Measurements from ENCODE around the gene STS. TPM values are rescaled to one million over a fixed set of nuclear protein-coding genes. Genes with fewer than 3 reads are reported as not detected.

STS gene, protein sequence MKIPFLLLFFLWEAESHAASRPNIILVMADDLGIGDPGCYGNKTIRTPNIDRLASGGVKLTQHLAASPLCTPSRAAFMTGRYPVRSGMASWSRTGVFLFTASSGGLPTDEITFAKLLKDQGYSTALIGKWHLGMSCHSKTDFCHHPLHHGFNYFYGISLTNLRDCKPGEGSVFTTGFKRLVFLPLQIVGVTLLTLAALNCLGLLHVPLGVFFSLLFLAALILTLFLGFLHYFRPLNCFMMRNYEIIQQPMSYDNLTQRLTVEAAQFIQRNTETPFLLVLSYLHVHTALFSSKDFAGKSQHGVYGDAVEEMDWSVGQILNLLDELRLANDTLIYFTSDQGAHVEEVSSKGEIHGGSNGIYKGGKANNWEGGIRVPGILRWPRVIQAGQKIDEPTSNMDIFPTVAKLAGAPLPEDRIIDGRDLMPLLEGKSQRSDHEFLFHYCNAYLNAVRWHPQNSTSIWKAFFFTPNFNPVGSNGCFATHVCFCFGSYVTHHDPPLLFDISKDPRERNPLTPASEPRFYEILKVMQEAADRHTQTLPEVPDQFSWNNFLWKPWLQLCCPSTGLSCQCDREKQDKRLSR
- polyA plus RNA-seq (2013, experiment 1 of 2) = 2.1 TPM
- 2.1 TPM for polyA plus RNA-seq (2013, experiment 2 of 2)

DNA sequence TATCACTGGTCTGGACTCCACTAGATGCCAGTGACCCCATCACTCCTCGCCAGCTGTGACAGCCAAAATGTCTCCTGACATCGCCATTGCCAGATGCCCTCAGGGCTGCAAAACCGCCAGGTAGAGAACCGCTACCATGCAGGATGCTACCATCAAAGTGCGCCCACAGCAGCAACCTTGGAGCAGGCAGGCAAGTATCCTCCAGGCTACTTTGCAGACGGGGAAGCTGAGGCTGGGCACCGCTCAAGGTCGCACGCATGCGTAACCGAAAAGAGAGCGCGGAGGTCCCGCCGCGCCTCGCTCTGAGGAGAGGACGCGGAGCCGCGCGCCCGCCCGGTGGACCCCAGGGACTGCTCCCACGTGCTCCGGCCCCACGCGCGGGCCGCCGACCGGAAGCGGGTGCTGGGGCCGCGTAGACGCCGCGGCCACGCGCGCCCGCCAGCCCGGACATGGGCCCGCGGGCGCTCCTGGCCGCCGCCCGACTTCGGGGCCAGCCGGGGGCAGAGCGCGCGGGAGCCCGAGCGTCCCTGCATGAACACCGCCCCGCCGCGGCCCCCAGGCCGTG is at the start of gene STS:
Gene STS (plus strand): TSS at position 300 of the 565 bp plus-strand sequence. CDS start 105,488 bp downstream, outside the sequence.
- Histone ChIP-seq H3K4me3 (ENCODE audit: low read length) (peak within 1 kb of the TSS; percentile 61), H4K8ac (ENCODE audit: low read depth, low read length) (no peak within 1 kb of the TSS), H3K4ac (ENCODE audit: low read depth, low read length) (no peak within 1 kb of the TSS), H3K79me2 (ENCODE audit: control insufficient read depth, insufficient read depth, low read length) (no peaks in the 10 kb centered on the region), H3K4me1 (ENCODE audit: control insufficient read depth, low read depth, low read length) (no peaks in the 10 kb centered on the region), H3K56ac (ENCODE audit: low read length) (peak within 1 kb of the TSS; percentile 89), H4K5ac (ENCODE audit: low read length) (no peak within 1 kb of the TSS), H3K27ac (ENCODE audit: low read depth, low read length) (peak within 1 kb of the TSS; percentile 66), H2BK120ac (ENCODE audit: low read depth, low read length) (no peak within 1 kb of the TSS), H3K79me1 (ENCODE audit: low read length) (no peaks in the 10 kb centered on the region), H3K36me3 (ENCODE audit: control insufficient read depth, insufficient read depth, low read length) (no peaks in the 10 kb centered on the region), H3K9ac (ENCODE audit: low read length) (peak within 1 kb of the TSS; percentile 79), H3K23ac (ENCODE audit: low read length) (no peak within 1 kb of the TSS), H2AK5ac (ENCODE audit: low read length) (no peak within 1 kb of the TSS), H3K4me2 (ENCODE audit: low read length) (peak within 1 kb of the TSS; percentile 67), H2BK5ac (ENCODE audit: low read length) (no peak within 1 kb of the TSS), H2BK15ac (replicated peaks; ENCODE audit: low read depth) (no peak within 1 kb of the TSS), H3K27me3 (ENCODE audit: insufficient read depth, low read length, poor library complexity) (no peaks in the 10 kb centered on the region), H3K18ac (ENCODE audit: low read length) (peak within 1 kb of the TSS; percentile 90)
- no CpG with 5 or more reads among the region's 61 CpGs for WGBS (ENCODE audit: extremely low coverage, insufficient coverage, low lambda C conversion rate)
- DNase-seq = peak; percentile 46

DNA sequence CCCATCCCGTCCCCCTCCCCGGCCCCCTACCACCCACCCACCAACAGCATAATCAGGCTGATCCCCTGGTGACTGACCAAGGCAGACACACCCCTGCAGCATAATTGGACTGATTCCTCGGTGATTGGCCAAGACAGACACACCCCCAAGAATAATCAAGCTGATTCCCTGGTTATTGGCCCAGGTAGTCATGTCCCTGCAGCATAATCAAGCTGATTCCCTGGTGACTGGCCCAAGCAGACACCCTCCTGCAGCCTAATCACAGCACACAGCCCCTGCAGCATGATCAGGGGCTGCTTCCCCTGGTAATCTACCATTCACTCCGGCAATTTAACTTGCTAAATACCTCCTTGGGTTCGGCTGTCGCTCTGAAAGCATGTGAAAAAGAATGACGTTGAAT is 47.5 kb upstream of the STS start:
- no peaks in the 10 kb centered on the region for H3K79me1 ChIP-seq (ENCODE audit: low read length)
- H3K4me3 ChIP-seq (ENCODE audit: low read length) = no peak overlapping the region
- no peak overlapping the region for H4K8ac ChIP-seq (ENCODE audit: low read depth, low read length)
- H3K56ac ChIP-seq (ENCODE audit: low read length) = no peak overlapping the region
- no peak overlapping the region for H2AK5ac ChIP-seq (ENCODE audit: low read length)
- no peak overlapping the region for H2BK120ac ChIP-seq (ENCODE audit: low read depth, low read length)
- H3K4me2 ChIP-seq (ENCODE audit: low read length) = no peak overlapping the region
- no CpG with 5 or more reads among the region's 7 CpGs for WGBS (ENCODE audit: extremely low coverage, insufficient coverage, low lambda C conversion rate)
- H4K5ac ChIP-seq (ENCODE audit: low read length) = no peak overlapping the region
- no peak overlapping the region for H3K27ac ChIP-seq (ENCODE audit: low read depth, low read length)
- peak; percentile 43 for DNase-seq
- H3K79me2 ChIP-seq (ENCODE audit: control insufficient read depth, insufficient read depth, low read length) = no peaks in the 10 kb centered on the region
- peak overlapping the region; percentile 31 for H3K4ac ChIP-seq (ENCODE audit: low read depth, low read length)
- no peak overlapping the region for H3K23ac ChIP-seq (ENCODE audit: low read length)
- no peak overlapping the region for H2BK15ac ChIP-seq (replicated peaks; ENCODE audit: low read depth)
- no peak overlapping the region for H3K9ac ChIP-seq (ENCODE audit: low read length)
- no peak overlapping the region for H3K18ac ChIP-seq (ENCODE audit: low read length)
- no peak overlapping the region for H2BK5ac ChIP-seq (ENCODE audit: low read length)
- H3K4me1 ChIP-seq (ENCODE audit: control insufficient read depth, low read depth, low read length) = no peaks in the 10 kb centered on the region
- H3K27me3 ChIP-seq (ENCODE audit: insufficient read depth, low read length, poor library complexity) = no peaks in the 10 kb centered on the region
- no peaks in the 10 kb centered on the region for H3K36me3 ChIP-seq (ENCODE audit: control insufficient read depth, insufficient read depth, low read length)

DNA sequence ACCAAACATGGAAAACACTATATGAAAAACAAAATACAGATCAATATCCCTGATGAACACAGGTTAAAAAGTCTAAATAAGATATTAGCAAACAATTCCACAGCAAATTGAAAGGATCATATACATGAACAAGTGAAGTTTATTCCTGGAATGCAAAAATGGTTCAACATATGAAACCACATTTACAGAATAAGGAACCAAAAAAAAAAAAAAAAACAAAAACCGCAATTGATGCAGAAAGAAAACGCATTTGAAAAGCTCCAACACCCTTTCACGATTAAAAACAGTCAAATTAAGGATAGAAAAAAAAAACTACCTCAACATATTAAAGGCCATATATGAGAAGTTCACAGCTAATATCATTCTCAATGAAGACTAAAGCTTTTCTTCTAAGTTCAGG is 45.4 kb upstream of the STS start:
- no CpG with 5 or more reads among the region's 3 CpGs for WGBS (ENCODE audit: extremely low coverage, insufficient coverage, low lambda C conversion rate)
- H4K5ac ChIP-seq (ENCODE audit: low read length) = no peak overlapping the region
- no peaks in the 10 kb centered on the region for H3K27me3 ChIP-seq (ENCODE audit: insufficient read depth, low read length, poor library complexity)
- no peak overlapping the region for H2BK5ac ChIP-seq (ENCODE audit: low read length)
- H3K18ac ChIP-seq (ENCODE audit: low read length) = no peak overlapping the region
- no peak overlapping the region for H3K23ac ChIP-seq (ENCODE audit: low read length)
- no peak overlapping the region for H3K4me3 ChIP-seq (ENCODE audit: low read length)
- H2BK15ac ChIP-seq (replicated peaks; ENCODE audit: low read depth) = no peak overlapping the region
- H2AK5ac ChIP-seq (ENCODE audit: low read length) = no peak overlapping the region
- H2BK120ac ChIP-seq (ENCODE audit: low read depth, low read length) = no peak overlapping the region
- no peak overlapping the region for H3K27ac ChIP-seq (ENCODE audit: low read depth, low read length)
- H3K4ac ChIP-seq (ENCODE audit: low read depth, low read length) = no peak overlapping the region
- H3K4me2 ChIP-seq (ENCODE audit: low read length) = no peak overlapping the region
- no peaks in the 10 kb centered on the region for H3K4me1 ChIP-seq (ENCODE audit: control insufficient read depth, low read depth, low read length)
- no peak for DNase-seq
- no peaks in the 10 kb centered on the region for H3K79me2 ChIP-seq (ENCODE audit: control insufficient read depth, insufficient read depth, low read length)
- H4K8ac ChIP-seq (ENCODE audit: low read depth, low read length) = no peak overlapping the region
- no peak overlapping the region for H3K9ac ChIP-seq (ENCODE audit: low read length)
- no peaks in the 10 kb centered on the region for H3K36me3 ChIP-seq (ENCODE audit: control insufficient read depth, insufficient read depth, low read length)
- no peak overlapping the region for H3K56ac ChIP-seq (ENCODE audit: low read length)
- H3K79me1 ChIP-seq (ENCODE audit: low read length) = no peaks in the 10 kb centered on the region

DNA sequence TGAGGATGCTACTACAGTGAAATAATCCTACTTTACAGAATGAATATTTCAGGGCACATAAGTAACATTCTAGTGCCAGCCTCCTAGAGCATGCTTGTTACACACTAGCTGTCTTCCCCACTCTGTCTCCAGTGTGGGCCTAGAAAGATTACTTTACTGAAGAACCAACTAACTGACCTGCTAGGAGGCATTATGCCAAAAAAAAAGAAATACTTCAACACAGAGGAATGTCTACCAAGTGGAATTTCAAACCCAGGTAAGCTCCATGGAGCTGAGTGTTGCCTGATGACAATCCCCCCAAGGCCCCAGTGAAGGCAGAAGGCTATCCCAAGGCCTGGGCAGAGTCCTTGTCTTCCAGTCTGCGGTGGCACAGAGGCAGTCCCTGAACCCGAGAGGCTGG is 40.9 kb upstream of the STS start:
- Histone ChIP-seq H2BK5ac (ENCODE audit: low read length) (no peak overlapping the region), H3K18ac (ENCODE audit: low read length) (no peak overlapping the region), H3K36me3 (ENCODE audit: control insufficient read depth, insufficient read depth, low read length) (no peaks in the 10 kb centered on the region), H3K4me3 (ENCODE audit: low read length) (no peak overlapping the region), H3K23ac (ENCODE audit: low read length) (no peak overlapping the region), H3K27me3 (ENCODE audit: insufficient read depth, low read length, poor library complexity) (no peaks in the 10 kb centered on the region), H4K8ac (ENCODE audit: low read depth, low read length) (no peak overlapping the region), H3K56ac (ENCODE audit: low read length) (no peak overlapping the region), H3K79me2 (ENCODE audit: control insufficient read depth, insufficient read depth, low read length) (no peaks in the 10 kb centered on the region), H3K4me2 (ENCODE audit: low read length) (no peak overlapping the region), H2BK120ac (ENCODE audit: low read depth, low read length) (no peak overlapping the region), H2AK5ac (ENCODE audit: low read length) (no peak overlapping the region), H3K4me1 (ENCODE audit: control insufficient read depth, low read depth, low read length) (peaks cover 4% of the 10 kb centered on the region), H2BK15ac (replicated peaks; ENCODE audit: low read depth) (no peak overlapping the region), H3K9ac (ENCODE audit: low read length) (no peak overlapping the region), H3K27ac (ENCODE audit: low read depth, low read length) (no peak overlapping the region), H3K79me1 (ENCODE audit: low read length) (no peaks in the 10 kb centered on the region), H4K5ac (ENCODE audit: low read length) (no peak overlapping the region), H3K4ac (ENCODE audit: low read depth, low read length) (no peak overlapping the region)
- no peak for DNase-seq
- no CpG with 5 or more reads among the region's 2 CpGs for WGBS (ENCODE audit: extremely low coverage, insufficient coverage, low lambda C conversion rate)

DNA sequence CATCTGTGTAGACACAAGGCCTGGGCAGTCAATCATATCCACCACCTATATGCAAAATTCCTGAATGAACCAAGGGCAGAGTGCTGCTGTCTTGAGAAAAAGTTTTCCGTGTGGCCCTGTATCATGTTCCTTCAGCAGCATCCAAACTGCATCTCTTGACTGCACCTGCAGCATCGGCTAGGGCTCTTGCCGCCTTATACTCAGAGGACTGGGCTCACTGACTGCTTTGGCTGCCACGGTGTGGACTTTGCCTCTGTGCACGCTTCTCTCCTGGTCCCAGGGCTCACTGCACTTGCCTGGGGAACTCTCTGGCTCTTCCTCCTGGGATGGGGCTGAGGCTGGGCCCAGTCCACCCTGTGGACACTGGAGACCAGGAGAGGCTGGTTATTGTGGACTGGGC is 39.5 kb upstream of the STS start:
- Histone ChIP-seq H3K27ac (ENCODE audit: low read depth, low read length) (no peak overlapping the region), H3K23ac (ENCODE audit: low read length) (no peak overlapping the region), H3K27me3 (ENCODE audit: insufficient read depth, low read length, poor library complexity) (no peaks in the 10 kb centered on the region), H2BK120ac (ENCODE audit: low read depth, low read length) (no peak overlapping the region), H2BK5ac (ENCODE audit: low read length) (no peak overlapping the region), H3K4me1 (ENCODE audit: control insufficient read depth, low read depth, low read length) (peaks cover 4% of the 10 kb centered on the region), H3K4me2 (ENCODE audit: low read length) (no peak overlapping the region), H2AK5ac (ENCODE audit: low read length) (no peak overlapping the region), H3K56ac (ENCODE audit: low read length) (no peak overlapping the region), H3K79me2 (ENCODE audit: control insufficient read depth, insufficient read depth, low read length) (no peaks in the 10 kb centered on the region), H2BK15ac (replicated peaks; ENCODE audit: low read depth) (no peak overlapping the region), H3K9ac (ENCODE audit: low read length) (no peak overlapping the region), H3K18ac (ENCODE audit: low read length) (peak overlapping the region; percentile 68), H3K4me3 (ENCODE audit: low read length) (no peak overlapping the region), H3K4ac (ENCODE audit: low read depth, low read length) (no peak overlapping the region), H3K79me1 (ENCODE audit: low read length) (no peaks in the 10 kb centered on the region), H4K8ac (ENCODE audit: low read depth, low read length) (no peak overlapping the region), H3K36me3 (ENCODE audit: control insufficient read depth, insufficient read depth, low read length) (no peaks in the 10 kb centered on the region), H4K5ac (ENCODE audit: low read length) (no peak overlapping the region)
- no peak for DNase-seq
- WGBS (ENCODE audit: extremely low coverage, insufficient coverage, low lambda C conversion rate) = no CpG with 5 or more reads among the region's 5 CpGs
